Measurements from ENCODE around the gene THSD7A. TPM values are rescaled to one million over a fixed set of nuclear protein-coding genes. Genes with fewer than 3 reads are reported as not detected.

The THSD7A gene
- total RNA-seq, 2 experiments from 2014 or later, result not detected

DNA sequence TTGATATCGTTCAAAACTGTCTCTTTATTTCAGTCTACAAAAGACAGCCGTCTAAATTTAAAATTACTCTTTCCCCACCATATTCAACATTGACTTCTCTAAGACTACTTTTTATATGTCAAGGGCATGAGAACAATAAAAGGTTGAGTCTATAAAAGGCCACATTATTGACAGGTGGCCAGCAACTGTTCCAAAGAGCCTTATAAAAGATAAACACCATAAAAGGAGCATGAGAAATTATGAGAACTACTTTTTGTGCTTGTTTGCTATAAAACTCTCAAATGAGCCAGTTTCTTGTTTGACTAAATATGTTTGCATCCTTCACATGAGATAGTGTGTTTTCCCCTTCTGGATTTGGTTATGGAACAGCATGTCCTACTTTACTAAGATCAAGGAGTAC lies 189.2 kb downstream of the THSD7A start:
- CTCF ChIA-PET, result no interaction called here

DNA sequence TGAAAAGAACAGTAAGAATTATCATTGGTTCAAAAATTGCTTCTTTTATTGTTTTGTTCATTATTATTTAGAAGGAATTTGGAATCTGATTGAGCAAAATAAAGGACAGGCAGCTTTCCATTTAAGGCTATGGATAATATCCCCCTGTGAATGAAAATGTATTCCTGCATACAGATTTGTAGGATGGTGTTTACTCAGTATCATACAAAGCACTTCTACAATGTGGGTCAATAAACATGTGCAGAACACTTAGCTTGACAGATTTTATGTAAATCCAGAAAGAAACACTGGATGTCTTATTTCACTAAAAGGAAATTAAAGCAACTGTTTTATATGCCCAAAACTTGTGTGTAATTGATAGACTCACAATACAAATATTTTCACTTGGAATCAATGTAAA lies 189.7 kb downstream of the THSD7A start:
- Mint-ChIP-seq H3K9me3 (ENCODE audit: low read depth) (peaks cover under 1% of the 10 kb centered on the region), H3K4me1 (no peaks in the 10 kb centered on the region), H3K36me3 (no peaks in the 10 kb centered on the region), H3K27ac (no peak overlapping the region), H3K27me3 (no peaks in the 10 kb centered on the region), H3K4me3 (no peak overlapping the region)
- DNase-seq (no peak), ATAC-seq (no peak)
- CTCF ChIA-PET, result no interaction called here

More for the DNA sequence above, 189.2 kb downstream of the THSD7A start:
- Mint-ChIP-seq H3K4me1 (no peaks in the 10 kb centered on the region), H3K36me3 (no peaks in the 10 kb centered on the region), H3K9me3 (ENCODE audit: low read depth) (no peaks in the 10 kb centered on the region), H3K4me3 (no peak overlapping the region), H3K27ac (no peak overlapping the region), H3K27me3 (no peaks in the 10 kb centered on the region)
- no peak for DNase-seq
- no peak for ATAC-seq

DNA sequence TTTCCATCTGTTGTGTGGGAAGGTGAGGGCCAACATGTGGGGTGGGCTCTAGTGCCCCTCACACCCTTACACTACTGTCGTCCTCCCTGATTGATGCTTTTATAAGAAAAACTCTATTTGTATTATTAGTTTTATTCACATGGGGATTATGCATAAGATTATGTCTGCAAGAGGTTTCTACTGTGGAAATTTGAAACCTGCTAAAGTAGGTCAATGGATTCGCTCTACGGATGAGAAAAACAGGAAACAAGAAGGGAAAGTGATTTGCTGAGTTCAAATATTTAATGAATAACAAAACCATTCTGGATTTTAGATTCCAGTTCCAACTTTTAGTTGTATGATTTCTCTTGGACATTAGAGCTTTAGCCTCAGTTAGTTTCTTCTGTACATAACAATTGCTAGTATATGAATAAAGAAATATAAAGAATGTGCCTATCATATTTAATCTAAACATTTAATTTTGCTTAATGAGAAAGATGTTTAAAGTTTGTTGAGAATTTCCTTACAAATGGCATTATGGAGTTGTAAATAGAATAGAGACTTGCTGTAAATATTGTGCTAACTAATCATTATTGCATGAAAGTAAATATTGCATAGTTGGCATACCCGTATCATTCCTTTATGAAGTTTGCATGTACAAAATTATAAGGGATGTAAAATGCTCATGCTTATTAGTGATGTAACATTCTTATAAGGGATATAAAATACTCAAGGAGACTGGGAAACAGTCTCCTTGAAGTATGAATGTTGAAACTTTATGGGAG lies 193.8 kb downstream of the THSD7A start:
- DNase-seq, result no peak
- CTCF ChIA-PET, result no interaction called here
- no peak overlapping the region for H3K4me3 Mint-ChIP-seq

DNA sequence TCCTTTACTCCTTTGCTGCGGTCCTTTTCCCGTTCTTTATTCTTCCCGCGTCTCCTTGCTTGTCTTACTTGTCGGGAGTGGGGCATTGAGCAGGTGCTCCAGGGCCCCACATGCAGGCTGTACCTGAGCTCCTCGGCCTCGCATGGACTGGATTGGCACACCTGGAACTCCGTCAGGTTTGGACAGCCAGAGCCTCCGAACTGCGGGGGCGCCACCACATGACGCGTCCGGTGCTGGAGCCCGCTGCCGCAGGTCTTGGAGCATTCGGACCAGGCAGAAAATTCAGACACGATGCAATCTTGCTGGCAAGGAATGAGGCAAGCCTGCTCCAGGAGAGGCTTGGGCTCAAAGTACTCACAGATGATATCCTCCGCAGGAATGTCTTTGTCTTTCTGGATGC lies 195.7 kb downstream of the THSD7A start:
- no peak for ATAC-seq

More for the DNA sequence above, 193.8 kb downstream of the THSD7A start:
- Mint-ChIP-seq H3K36me3 (no peaks in the 10 kb centered on the region), H3K4me1 (no peaks in the 10 kb centered on the region), H3K27me3 (no peaks in the 10 kb centered on the region), H3K27ac (no peak overlapping the region), H3K9me3 (ENCODE audit: low read depth) (peaks cover 2% of the 10 kb centered on the region)
- ATAC-seq, result no peak

DNA sequence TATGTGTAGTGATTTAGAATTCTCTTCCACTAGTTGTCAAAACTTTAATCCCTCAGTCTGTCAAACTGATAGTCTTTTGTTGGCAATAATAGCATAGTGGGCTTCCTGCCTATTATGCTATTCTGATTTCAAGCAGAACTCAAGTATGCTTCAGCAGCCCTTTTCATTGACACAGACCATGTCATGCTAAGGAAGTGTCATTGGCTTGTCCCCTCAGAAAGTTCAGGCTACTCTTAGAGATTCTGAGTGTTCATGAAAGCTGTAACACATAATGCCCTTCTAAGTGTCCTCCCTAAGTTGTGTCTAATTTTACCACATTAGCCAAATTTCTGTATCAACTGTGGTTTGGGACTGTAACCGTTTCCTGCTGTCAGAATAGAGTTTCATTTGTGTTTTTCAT lies 198.7 kb downstream of the THSD7A start:
- no peaks in the 10 kb centered on the region for H3K36me3 Mint-ChIP-seq
- H3K27ac Mint-ChIP-seq, result no peak overlapping the region
- peaks cover 2% of the 10 kb centered on the region for H3K9me3 Mint-ChIP-seq (ENCODE audit: low read depth)
- no peak overlapping the region for H3K4me3 Mint-ChIP-seq
- no peaks in the 10 kb centered on the region for H3K4me1 Mint-ChIP-seq
- ATAC-seq (no peak), DNase-seq (no peak)
- H3K27me3 Mint-ChIP-seq, result no peaks in the 10 kb centered on the region
- CTCF ChIA-PET, result no interaction called here

More for the DNA sequence above, 195.7 kb downstream of the THSD7A start:
- no peaks in the 10 kb centered on the region for H3K36me3 Mint-ChIP-seq
- no peak overlapping the region for H3K4me3 Mint-ChIP-seq
- no peak for DNase-seq
- H3K27ac Mint-ChIP-seq, result no peak overlapping the region
- CTCF ChIA-PET, result no interaction called here
- H3K4me1 Mint-ChIP-seq, result no peaks in the 10 kb centered on the region
- no peaks in the 10 kb centered on the region for H3K27me3 Mint-ChIP-seq
- H3K9me3 Mint-ChIP-seq (ENCODE audit: low read depth), result peaks cover 2% of the 10 kb centered on the region

DNA sequence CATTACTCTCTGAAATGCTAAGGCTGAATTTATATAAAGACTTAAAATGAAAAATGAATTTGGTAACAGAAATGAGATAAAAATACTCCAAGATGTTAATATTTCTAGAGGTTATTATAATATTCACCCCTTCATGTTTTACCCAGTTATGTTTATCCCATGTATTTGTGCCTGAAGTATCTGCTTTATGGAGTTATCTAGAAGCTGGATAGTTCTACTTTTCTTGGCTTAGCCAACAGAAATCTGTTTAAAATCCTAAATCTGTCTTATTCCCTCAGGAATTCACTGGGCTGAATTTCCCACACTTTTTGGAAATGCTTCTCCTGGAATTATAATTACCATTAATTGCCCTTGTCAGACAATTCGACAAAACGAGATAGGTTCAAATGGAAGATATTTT lies 201.6 kb downstream of the THSD7A start:
- Mint-ChIP-seq H3K36me3 (no peaks in the 10 kb centered on the region), H3K4me1 (no peaks in the 10 kb centered on the region), H3K4me3 (no peak overlapping the region), H3K27ac (no peak overlapping the region), H3K9me3 (ENCODE audit: low read depth) (no peaks in the 10 kb centered on the region), H3K27me3 (no peaks in the 10 kb centered on the region)
- CTCF ChIA-PET, result no interaction called here
- DNase-seq (no peak), ATAC-seq (no peak)

DNA sequence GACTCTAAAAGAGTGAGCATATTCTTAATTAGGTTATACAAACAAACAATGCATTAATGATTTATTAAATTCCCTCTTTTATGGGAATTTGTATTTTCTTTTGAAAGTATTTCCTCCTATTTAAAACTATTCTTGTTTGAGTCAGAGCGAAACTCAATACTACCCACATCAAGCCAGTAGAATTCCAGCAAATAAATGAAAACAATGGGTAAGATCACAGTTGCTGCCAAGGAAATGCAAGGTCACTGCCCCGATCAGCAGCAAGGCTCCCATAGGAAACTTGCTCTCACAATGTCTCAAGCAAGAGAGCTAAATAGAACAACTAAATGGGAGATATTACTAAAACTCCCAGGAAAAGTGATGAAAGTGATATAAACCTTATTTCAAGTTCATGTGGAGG lies 206.3 kb downstream of the THSD7A start:
- no peaks in the 10 kb centered on the region for H3K4me1 Mint-ChIP-seq
- H3K36me3 Mint-ChIP-seq, result no peaks in the 10 kb centered on the region
- no peak for ATAC-seq
- no peaks in the 10 kb centered on the region for H3K27me3 Mint-ChIP-seq
- no peak overlapping the region for H3K4me3 Mint-ChIP-seq
- no peak overlapping the region for H3K27ac Mint-ChIP-seq
- no peaks in the 10 kb centered on the region for H3K9me3 Mint-ChIP-seq (ENCODE audit: low read depth)
- no peak for DNase-seq
- CTCF ChIA-PET, result no interaction called here

DNA sequence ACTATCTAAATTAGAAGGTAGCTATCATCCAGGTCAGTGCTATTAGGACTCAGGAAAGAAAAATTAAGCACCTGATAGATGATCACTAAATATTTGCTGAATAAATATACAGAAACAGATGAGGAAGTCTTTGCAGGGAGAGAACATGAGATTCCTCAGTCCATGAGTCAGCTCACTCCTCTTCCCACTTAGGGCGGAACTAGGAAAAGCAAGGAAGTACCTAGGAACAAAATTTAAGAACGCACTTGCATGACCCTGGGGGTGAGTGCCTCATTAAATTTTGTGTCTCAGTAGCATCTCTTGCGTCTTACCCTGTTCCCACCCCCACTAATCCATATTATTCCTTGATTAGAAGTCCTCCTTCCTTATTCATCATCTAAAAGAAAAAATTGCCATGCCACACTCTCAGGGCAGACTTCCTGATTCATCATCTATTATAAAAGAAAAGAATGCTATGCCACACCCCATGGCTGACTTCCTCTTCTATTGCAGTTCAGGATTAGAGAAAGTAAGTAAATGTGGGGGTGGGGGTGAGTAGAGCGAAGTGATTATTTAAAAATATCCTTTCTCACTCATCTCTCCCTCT lies 208.8 kb downstream of the THSD7A start:
- Mint-ChIP-seq H3K27me3 (no peaks in the 10 kb centered on the region), H3K9me3 (ENCODE audit: low read depth) (no peaks in the 10 kb centered on the region), H3K27ac (no peak overlapping the region), H3K4me1 (no peaks in the 10 kb centered on the region), H3K4me3 (no peak overlapping the region), H3K36me3 (no peaks in the 10 kb centered on the region)
- CTCF ChIA-PET, result no interaction called here
- ATAC-seq, result no peak
- no peak for DNase-seq

DNA sequence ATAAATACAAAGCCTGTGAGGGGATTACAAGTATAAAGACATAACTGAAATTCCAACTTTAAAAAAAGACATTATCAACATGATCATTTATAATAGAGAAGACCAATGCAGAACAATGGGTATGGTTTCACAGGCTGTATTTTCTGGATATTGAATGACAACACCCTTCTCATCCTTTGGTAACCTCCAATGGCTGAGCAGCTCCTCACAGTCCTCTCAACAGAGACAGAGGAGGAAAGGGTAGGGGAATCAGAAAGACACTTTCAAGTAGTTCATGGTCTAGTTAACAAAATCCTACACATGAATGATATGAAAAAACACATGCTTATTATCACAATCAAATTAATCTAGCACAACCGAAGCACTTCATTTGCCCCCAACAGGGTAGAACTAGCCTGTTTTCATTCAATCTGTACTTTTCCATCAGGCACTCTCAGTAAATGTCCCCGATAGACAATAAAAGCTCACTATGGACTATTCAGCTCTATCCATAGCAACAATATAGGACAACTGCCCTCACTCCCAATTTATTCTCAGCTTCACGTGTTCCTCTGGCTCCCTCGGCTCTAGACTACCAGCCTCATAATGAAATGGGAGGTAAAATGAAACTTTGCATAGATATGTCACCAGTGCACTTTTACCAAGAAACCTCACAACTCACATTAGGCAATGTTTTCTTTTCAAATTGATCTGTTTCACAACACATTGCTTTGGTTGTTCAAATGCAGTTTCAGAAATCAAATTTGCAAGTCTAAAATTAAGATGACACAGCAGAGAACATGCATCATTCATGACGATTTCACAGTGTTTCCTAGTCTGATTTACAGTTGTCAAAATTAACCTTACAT lies 211.4 kb downstream of the THSD7A start:
- CTCF ChIA-PET, result no interaction called here
- H3K36me3 Mint-ChIP-seq, result no peaks in the 10 kb centered on the region
- H3K4me3 Mint-ChIP-seq, result no peak overlapping the region
- no peaks in the 10 kb centered on the region for H3K27me3 Mint-ChIP-seq
- no peaks in the 10 kb centered on the region for H3K9me3 Mint-ChIP-seq (ENCODE audit: low read depth)
- H3K27ac Mint-ChIP-seq, result no peak overlapping the region
- DNase-seq, result no peak
- H3K4me1 Mint-ChIP-seq, result no peaks in the 10 kb centered on the region
- ATAC-seq, result no peak

DNA sequence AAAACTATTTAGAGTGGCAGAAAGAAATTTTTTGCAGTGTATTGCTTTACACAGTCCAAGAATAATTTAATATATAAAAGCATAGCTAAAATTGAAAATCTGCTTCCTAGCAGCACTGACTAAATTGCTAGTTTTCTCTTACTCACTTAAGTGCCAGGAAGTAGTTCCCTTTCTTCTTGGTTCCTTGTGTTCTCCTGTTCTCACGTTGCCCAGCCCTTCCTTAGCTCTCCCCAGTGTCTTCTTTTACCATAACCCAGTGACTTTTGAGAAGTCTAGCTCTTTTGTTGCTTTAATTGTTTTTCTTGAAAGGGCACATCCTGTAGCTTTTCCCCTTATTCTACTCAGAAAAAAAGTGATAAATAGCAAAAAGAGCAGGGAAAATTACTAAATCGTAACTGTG lies 215.5 kb downstream of the THSD7A start:
- Mint-ChIP-seq H3K4me3 (no peak overlapping the region), H3K9me3 (ENCODE audit: low read depth) (no peaks in the 10 kb centered on the region), H3K36me3 (no peaks in the 10 kb centered on the region), H3K27me3 (no peaks in the 10 kb centered on the region), H3K4me1 (no peaks in the 10 kb centered on the region), H3K27ac (no peak overlapping the region)
- CTCF ChIA-PET, result no interaction called here
- ATAC-seq (no peak), DNase-seq (no peak)

DNA sequence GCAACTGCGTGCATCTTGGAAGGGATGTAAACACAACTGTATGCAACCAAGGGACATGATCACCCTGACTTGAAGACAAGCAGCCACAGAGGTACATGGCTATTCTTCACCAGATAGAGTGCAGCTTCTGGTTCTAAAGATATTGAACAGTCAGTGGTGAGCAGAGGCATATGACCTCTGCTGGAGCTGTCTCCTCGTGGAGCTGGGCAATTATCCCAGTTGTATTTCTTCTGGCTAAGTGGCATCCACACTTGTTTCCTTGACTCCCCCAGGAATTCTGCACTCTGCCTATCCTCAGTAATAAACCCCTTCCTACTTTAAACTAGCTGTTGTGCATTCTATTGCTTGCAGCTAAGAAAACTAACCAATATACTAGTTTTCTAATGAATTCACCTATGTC lies 216.8 kb downstream of the THSD7A start:
- Mint-ChIP-seq H3K27me3 (no peaks in the 10 kb centered on the region), H3K4me1 (no peaks in the 10 kb centered on the region), H3K4me3 (no peak overlapping the region), H3K36me3 (no peaks in the 10 kb centered on the region), H3K9me3 (ENCODE audit: low read depth) (no peaks in the 10 kb centered on the region), H3K27ac (no peak overlapping the region)
- CTCF ChIA-PET, result no interaction called here
- DNase-seq, result no peak
- ATAC-seq, result no peak

DNA sequence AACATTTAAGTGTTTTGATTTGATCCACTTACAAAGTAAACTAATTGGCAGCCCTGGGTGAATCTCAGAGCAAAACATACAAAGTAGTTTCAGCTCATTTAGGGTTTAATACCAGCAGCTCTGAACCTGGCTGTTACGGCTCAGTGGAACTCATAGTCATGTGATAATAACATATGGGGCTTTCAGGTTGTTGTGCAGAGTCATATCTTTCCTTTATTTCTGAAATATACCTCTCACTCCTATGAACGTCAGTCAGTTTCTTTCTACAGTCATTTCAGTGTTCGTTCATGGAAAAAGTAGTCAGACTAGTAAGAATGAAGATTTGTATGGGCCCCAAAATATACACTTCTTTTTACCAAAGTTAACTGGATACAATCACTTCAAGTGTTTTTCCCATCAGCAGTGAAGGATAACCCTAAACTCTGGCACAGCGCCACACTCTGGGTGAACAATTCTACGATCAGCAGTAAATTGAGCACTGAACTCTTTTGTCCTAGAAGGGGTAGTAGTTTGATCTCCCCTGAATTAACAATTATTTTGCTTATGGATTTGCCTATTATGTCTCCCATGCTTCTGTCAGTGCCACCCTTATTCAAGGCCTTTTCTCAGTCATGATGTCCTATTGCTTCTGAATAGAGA lies 218.6 kb downstream of the THSD7A start:
- no peak for DNase-seq
- H3K4me3 Mint-ChIP-seq, result no peak overlapping the region
- CTCF ChIA-PET, result no interaction called here
- no peaks in the 10 kb centered on the region for H3K9me3 Mint-ChIP-seq (ENCODE audit: low read depth)
- H3K27ac Mint-ChIP-seq, result no peak overlapping the region
- no peaks in the 10 kb centered on the region for H3K4me1 Mint-ChIP-seq
- H3K36me3 Mint-ChIP-seq, result no peaks in the 10 kb centered on the region
- no peaks in the 10 kb centered on the region for H3K27me3 Mint-ChIP-seq
- ATAC-seq, result no peak

DNA sequence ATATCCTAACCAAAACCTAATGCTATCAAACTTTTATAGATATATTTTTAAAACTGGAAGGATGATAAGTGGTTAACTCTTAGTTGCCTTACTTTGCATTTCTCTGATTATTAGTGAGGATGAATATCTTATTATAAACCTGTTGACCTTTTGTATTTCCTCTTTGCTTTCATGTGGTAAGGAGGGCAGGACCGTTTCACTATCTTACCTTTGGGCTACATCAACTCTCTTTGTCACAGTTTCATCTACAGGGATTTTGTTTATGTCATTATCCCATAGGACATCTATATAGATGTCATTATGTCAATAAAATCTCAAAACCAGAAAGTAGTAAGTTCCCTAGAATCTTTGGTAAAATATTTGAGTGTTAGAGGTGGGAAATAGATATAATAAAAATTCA lies 219.3 kb downstream of the THSD7A start:
- Mint-ChIP-seq H3K36me3 (no peaks in the 10 kb centered on the region), H3K27ac (no peak overlapping the region), H3K4me1 (no peaks in the 10 kb centered on the region), H3K4me3 (no peak overlapping the region), H3K9me3 (ENCODE audit: low read depth) (no peaks in the 10 kb centered on the region), H3K27me3 (no peaks in the 10 kb centered on the region)
- DNase-seq (no peak), ATAC-seq (no peak)
- CTCF ChIA-PET, result no interaction called here

Measured in activated CD8-positive, alpha-beta memory T cell treated with anti-CD3 and anti-CD28 coated beads, Interleukin-2, amount 10 ng/mL, durations not matched to agents 7 days and 5 days (primary cell).